Amniotic stem cell (primary cell): Measurements from ENCODE around the gene PLA2G3.

Experiments used
- DNase-seq: peaks from one replicate; lab custom pipeline; 2025; lab: John Stamatoyannopoulos, UW

The PLA2G3 gene

DNA sequence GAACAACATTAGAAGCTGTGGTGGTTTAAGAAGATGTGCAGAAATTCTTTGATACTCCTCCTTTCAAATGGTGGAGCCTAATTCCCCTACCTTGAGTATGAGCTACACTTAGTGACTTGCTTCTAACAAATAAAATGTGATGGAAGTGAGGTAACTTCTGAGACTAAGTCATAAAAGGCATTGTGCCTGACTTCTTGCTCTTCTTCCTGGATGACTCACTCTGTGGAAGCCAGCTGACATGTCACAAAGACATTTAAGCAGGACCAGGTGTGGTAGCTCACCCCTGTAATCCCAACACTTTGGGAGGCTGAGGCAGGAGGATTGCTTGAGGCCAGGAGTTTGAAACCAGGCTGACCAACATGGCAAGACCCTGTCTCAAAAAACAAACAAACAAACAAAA lies 3.9 kb upstream of the PLA2G3 start:
- DNase-seq, result no peak

DNA sequence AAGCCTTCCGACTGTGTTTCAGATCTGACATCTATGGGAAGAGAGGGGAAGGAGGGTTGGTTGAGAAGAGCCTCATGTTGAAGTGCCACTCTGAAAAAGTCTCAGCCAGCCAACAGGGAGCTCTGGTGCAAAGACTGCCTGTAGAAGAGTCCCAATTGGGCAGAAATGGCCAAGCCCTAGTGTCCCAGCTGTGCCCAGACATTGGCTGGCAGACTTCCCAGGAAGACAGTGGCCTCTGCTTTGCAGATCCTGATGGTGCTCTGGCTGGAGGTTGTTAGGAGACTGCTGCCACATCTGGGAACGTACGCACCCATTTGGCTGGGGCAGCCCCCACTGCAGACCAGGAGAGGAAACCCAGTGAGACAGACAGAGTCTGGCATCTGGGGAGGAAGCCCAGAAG lies 3.2 kb upstream of the PLA2G3 start:
- DNase-seq, result no peak

DNA sequence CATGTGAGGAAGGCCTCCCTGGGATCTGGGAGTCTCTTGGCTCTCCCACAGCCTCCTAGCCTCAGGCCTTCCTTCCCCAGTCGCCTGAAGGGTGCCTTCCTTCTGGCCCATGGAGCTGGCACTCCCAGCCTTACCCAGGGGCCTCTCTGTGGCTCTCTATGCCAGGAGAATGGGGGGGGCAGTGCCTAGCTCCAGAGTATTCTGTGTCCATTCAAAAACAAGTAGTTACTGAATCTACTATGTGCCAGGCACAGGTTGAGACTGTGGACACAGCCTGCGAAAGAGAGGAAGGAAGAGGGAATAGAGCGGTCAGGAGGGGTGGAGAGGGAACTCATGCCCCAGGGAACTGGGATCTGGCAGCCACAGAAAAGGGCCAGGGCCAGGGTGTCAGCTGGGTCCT lies 2.7 kb upstream of the PLA2G3 start:
- no peak for DNase-seq

DNA sequence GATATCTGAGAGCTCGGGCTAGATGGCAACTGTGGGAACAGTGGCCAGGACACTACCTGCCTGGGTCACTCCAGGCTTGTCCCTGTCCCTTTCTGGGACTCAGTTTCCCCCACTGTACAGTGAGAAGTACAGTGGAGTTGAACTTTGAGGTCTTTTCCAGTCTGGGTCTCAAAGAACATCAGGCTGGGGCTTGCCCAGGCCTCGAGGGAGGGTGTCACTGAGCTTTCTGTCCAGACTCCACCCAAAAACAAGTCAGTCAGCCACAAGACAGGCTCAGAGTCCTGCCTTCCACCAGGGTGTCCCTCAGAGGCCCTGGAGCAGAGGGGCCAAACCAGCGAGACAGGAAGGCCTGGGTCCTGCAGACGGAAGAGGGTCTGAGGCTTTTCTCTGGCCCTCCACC lies 2.0 kb upstream of the PLA2G3 start:
- DNase-seq, result no peak

DNA sequence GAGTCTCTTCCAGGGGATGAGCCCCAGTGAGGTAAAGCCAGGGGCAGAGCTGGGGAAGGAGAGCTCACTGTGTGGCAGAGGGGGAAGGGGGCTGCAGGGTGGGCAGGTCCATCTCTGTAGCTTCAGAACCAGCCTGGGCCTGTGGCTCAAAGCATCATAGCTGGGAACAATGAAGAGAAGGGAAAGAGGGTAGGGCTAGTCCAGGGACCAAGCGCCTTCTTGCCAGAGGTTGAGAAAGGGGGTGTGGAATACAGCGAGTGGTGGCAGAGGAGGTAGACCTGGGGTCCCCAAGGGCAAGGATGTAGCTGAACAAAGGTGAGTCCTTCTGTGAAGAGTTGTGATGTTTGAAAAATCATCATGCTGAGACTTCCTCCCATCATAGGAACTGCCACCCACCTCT lies 1.2 kb upstream of the PLA2G3 start:
- DNase-seq, result no peak

DNA sequence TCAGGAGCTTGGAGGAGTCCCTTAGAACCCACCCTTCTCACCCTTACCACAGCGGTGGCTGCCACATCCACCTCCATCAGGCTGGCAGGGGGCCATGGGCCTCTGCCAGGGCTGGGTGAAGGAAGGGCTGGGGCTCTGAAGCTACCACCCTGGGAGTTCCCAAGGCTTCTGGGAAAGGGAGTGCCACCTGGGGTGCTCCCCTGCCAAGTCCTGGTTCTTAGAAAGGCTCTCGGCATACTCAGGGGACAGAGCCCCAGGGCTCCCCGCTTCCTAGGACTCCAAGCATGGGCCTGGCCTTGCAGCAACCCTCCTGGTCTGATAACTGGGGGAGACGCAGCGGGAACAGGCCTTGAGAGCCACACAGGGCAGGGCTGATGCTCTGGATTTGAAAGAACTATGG lies 438 bp upstream of the PLA2G3 start:
- no peak for DNase-seq

DNA sequence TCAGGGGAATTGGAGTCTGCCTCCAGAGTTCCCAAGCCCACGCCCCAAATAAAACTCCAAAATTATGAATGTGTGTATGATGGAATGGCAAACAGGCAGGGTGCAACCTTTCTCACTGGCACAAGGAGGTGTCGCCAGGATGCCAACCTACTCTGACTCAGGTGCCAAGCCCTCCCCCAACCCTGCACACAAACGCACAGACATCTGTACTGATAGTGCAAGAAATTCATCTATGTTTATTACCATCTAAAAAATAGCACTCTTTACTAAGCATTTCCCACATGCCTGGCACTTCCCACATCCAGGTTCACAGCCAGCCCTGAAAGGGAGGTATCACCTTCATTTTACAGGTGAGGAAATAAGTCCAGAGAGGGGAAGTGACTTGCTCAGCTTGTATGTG lies 1.2 kb downstream of the PLA2G3 start:
- no peak for DNase-seq

DNA sequence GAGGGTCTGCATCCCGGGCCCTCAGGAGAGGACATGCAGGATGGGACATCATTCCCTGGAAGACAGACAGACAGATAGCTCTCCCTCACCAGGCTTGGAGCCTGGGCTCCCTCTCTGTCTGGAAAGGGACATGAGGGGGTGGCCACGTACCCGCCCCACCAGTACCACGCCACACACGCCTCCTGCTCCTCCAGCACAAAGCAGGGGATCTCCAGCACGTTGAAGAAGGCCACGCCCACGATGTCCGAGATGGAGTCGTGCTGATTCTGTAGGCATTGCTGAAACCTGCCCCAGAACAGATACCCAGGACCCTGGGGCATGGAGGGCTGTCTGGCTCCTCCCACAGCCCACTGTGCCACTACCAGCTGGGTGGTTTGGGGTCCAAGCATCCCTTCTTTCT lies 2.2 kb downstream of the PLA2G3 start:
- DNase-seq, result no peak

DNA sequence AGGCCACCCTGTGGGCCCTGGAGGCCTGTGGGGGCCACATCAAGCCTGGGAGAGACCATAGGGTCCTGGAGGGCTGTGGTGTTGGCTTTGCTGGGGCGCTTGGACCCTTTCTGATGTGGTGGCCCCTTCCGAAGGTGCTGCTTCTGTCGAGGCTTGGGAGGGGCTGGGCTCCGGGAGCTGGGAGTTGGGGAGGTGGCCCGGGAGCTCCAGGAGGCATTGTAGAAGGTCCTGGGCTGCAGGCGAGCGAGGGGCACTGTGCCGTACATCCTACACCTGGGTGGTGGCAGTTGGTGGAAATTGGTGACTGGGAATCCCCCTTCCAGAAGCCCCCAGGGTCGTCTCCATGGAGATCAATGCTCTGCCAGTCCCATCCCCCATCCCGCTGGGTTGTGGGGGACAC lies 2.6 kb downstream of the PLA2G3 start:
- DNase-seq, result no peak

DNA sequence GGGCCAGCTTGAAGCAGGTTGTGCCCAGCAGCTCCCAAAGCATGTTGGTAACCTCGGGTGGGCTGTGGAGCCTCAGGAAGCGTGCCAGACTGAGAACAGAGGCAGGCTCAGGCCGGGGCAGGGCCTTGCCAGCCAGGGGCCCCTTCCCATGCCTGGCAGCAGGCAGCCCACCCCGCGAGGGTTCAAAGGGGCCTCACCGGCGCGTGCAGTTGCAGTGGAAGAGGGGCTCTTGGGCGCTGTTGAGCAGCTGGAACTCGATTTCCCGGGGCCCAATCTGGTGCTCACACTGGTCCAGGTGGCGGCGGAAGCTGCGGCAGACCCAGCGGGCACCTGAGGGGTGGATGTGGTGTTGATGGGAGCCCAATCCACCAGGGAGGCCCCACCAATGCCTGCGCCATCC lies 3.6 kb downstream of the PLA2G3 start:
- DNase-seq, result no peak

DNA sequence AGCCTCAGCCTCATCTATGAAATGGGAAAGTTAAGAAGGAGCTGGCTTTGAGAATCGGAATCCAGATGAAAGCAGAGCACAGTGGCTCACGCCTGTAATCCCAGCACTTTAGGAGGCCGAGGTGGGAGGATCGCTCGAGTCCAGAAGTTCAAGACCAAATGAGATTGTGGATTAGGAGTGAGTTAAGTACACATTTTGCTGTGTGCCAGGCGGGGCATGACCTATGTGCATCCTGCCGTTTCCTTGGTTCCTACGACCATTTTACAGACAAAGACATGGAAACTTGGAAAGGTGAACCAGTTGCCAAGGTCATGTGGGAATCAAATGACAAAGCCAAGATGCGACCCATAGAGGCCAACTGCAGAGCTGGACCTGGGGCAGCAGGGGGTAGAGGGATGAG lies 4.2 kb downstream of the PLA2G3 start:
- DNase-seq, result no peak

DNA sequence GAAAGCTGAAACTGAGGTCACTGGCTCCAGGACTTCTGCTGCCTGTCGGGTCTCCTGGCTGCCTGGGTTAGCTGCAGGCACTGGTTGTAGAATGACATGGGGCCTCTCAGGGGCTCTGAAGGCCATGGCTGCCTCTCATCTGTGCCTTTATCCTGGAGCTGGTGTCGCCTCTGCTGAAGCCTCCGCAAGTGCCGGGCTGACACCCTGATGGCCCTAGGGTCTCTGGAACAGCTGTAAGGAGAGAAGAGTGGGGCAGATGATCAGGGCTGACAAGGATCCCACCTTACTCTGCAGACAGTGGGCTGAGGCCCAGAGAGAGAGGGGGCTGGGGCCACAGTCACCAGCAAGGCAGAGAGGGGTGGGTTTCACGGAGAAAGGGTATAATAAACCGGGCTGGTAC lies 4.6 kb downstream of the PLA2G3 start:
- DNase-seq, result no peak

DNA sequence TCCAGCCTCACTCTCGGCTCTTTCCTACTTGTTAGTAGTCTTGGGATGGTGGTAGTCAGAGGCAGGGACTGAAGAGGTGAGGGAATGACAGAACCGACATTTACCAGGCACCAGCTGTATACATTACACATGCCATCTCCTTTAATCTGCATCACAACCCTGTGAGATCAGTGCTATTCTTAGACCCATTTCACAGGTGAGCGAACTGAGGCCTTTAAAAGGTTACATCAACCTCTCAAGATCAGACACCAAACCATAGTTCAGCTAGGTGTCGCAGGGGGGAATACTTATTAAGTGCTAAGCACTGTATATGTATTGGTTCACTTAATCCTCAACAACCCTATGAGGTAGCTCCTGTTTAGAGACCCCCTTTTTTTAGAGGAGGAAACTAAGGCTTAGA lies 5.6 kb downstream of the PLA2G3 start:
- DNase-seq, result no peak

DNA sequence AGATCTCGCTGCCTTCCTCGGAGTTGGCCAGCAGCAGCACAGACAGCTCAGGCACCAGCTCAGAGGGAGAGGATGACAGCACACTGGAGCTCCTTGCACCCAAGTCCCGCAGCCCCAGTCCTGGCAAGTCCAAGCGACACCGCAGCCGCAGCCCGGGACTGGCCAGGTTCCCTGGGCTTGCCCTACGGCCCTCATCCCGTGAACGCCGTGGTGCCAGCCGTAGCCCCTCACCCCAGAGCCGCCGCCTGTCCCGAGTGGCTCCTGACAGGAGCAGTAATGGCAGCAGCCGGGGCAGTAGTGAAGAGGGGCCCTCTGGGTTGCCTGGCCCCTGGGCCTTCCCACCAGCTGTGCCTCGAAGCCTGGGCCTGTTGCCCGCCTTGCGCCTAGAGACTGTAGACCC lies 6.4 kb downstream of the PLA2G3 start:
- DNase-seq, result no peak

DNA sequence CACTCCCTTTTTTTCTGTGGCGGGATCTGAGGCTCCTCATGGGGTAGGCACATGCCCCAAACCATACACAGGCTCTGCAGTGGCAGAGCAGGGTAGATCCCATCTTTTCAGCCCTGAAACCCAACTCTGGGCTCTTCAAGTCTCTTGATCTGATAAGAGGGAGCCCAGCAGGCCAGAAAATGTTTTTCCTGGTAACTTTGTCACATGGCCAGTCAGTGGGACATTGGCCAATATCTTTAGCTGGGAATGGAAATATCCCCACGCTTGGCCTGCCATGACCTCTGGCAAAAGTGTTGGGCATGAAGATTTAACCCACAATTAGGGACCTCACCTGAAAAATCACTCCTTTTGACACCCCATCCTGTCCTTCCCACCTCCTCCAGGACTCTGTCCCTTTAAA lies 9.4 kb downstream of the PLA2G3 start:
- no peak for DNase-seq

DNA sequence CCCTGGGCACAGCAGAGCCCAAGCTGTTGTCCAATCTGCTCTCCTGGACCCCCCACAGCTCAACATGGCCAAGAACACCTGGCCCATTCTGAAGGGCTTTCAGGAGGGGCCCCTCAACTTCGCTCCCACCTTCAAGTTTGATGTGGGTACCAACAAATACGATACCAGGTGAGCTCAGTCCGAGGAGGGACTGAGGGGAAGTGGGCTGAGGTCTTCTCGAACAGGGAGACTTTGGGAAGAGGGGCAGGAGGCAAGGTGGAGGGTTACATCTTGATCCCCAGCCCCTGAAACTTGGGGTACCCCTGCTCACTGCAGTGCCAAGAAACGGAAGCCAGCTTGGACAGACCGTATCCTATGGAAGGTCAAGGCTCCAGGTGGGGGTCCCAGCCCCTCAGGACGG lies 12.2 kb downstream of the PLA2G3 start:
- DNase-seq, result no peak

DNA sequence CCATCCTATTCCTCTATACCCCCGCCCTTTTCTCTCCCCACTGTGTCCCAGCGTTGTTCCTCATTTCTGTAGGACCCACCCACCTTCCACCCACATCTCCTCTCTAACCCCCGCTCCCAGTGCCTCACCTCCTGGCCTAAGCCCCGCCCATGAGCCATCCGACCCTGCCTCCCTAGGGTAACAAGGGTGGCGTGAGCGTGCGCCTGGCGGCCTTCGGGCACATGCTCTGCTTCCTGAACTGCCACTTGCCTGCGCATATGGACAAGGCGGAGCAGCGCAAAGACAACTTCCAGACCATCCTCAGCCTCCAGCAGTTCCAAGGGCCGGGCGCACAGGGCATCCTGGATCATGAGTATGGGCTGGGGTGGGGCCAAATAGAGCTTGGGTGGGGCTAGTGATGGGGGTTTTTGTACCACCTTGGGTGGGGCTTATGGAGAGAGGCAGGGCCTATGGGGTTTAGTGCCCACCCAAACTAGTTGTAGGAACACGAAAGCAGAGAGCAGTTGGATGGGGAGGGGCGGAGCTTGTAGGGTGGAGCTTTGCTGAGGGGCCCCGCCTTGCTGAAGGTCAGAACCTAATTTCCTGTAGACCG lies 13.0 kb downstream of the PLA2G3 start:
- no peak for DNase-seq

DNA sequence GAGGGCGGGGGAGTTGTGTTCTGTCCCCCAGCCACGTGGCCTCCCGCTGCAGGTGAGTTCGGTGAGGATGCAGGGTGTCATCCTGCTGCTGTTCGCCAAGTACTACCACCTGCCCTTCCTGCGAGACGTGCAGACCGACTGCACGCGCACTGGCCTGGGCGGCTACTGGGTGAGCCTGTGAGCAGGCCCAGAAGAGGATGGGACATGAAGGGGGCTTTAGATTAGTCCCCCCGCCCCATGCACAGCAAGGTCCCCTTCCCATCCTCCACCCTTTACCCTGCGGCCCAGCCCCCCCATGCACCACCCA lies 13.5 kb downstream of the PLA2G3 start:
- no peak for DNase-seq

DNA sequence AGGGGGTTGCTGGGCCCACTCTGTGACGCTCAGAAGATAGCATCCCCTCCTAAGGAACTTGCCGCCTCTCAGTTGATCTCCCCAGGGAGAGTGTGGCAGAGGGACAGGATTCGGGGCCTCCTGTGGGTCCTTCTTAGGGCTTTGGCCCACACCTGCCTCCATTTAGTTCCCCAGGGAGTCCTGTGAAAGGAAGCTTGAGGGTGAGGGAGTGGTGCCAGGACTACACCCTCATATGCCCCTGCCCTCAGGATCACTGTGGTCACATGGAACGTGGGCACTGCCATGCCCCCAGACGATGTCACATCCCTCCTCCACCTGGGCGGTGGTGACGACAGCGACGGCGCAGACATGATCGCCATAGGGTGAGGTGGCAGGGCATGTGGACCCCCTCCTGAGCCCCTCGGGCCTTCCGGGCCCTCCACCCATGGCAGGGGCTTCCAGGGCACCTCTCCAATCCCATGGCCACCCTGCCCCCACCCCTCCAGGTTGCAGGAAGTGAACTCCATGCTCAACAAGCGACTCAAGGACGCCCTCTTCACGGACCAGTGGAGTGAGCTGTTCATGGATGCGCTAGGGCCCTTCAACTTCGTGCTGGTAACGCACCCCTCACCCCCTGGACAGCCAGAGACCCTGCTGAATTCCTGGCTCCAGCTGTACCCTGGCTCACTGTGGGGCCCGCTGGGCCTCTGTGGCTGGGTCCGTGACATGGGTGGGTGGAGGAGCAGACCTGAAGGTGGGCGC lies 14.0 kb downstream of the PLA2G3 start:
- no peak for DNase-seq

DNA sequence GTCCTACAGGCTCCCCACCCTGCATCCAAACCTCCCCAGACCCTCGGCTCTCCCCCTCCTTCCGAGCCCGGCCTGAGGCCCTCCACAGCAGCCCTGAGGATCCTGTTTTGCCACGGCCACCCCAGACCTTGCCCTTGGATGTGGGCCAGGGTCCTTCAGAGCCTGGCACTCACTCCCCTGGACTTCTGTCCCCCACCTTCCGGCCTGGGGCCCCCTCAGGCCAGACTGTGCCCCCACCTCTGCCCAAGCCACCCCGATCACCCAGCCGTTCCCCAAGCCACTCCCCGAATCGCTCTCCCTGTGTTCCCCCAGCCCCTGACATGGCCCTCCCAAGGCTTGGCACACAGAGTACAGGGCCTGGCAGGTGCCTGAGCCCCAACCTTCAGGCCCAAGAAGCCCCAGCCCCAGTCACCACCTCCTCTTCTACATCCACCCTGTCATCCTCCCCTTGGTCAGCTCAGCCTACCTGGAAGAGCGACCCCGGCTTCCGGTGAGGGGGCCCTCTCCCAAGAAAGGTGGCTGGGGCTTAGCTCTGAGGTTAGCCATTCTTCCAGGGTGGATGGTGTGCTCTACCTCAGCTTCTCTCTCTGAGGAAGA lies 14.7 kb downstream of the PLA2G3 start:
- no peak for DNase-seq

DNA sequence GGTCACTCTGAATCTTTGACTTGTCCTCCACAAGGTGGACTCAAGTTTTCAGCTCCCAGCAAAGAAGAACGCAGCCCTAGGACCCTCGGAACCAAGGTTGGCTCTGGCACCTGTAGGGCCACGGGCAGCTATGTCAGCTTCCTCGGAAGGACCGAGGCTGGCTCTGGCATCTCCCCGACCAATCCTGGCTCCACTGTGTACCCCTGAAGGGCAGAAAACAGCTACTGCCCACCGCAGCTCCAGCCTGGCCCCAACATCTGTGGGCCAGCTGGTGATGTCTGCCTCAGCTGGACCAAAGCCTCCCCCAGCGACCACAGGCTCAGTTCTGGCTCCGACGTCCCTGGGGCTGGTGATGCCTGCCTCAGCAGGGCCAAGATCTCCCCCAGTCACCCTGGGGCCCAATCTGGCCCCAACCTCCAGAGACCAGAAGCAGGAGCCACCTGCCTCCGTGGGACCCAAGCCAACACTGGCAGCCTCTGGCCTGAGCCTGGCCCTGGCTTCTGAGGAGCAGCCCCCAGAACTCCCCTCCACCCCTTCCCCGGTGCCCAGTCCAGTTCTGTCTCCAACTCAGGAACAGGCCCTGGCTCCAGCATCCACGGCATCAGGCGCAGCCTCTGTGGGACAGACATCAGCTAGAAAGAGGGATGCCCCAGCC lies 15.4 kb downstream of the PLA2G3 start:
- DNase-seq, result no peak

DNA sequence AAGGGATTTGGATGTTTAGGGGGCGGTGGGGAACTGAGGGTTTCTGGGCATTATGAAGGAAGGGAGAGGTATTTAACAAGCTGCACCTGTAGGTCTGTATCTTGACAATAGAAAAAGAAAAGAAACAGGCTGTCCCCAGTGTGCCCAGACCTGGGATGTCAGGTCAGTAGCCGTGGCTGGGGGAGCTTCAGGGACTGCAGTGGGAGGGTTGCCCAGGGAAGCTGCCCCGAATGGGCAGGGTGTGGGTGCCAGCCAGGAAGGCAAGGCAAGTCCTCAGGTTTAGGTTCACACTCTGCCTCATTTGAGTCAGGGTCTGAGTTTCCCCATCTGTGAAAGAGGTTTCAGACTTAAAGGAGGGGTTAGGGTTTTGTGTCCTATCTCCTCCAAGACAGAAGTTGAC lies 16.0 kb downstream of the PLA2G3 start:
- no peak for DNase-seq

DNA sequence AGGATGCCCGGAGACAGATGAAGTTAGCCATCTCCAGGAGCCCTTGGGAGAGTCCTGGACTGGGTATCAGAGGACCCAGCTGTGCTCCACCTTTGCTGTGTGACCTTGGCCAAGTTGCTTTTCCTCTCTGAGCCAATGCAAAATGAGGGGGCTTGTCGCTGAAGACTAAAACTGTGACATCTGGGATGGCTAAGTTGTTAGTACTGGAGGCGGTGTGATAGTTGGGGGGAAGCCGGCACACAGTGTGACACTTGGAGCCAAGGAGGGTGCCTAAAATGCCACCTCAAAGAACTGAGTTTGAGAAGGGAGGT lies 17.1 kb downstream of the PLA2G3 start:
- DNase-seq, result no peak
